Forelimb muscle (tissue), 1 donor: ENCODE data around the gene YBX2. TPM values are rescaled to one million over a fixed set of nuclear protein-coding genes. Genes with fewer than 3 reads are reported as not detected.
A peak's percentile ranks its signal among the peaks of the same experiment; 100 is the strongest.
"Not testable (repeated sequence)": the region's sequence is repeated elsewhere in the genome, so short reads cannot be mapped to it uniquely, and the experiment has no call there.

ENCODE experiments used
- DNase-seq: peaks from one replicate; pipeline ENCODE4 v3.0.0-alpha.2; 2013; ENCODE audit warnings: low read depth
- polyA plus RNA-seq: library from polyadenylated mRNA; unstranded; fragments of 120-200 nt; gene quantifications from one replicate; pipeline ENCODE4 v1.2.1, GENCODE V29; 2013; ENCODE audit not compliant: insufficient read length

Gene YBX2
- 2.4 TPM for polyA plus RNA-seq

- DNase-seq: no peak
Observed at GRCh38 chr17:7294614-7295153, at the start of gene YBX2. Gene YBX2 (minus strand): TSS chr17:7294639. CDS start chr17:7294500, 139 bp downstream.

- no peak for DNase-seq
Observed at GRCh38 chr17:7343250-7343649, 48.8 kb upstream of the YBX2 start.

- DNase-seq: no peak
Observed at GRCh38 chr17:7341842-7342241, 47.4 kb upstream of the YBX2 start.

GRCh38 chr17:7340179-7340578, 45.7 kb upstream of the YBX2 start:
- DNase-seq: no peak

- DNase-seq: not testable (repeated sequence)
Observed at GRCh38 chr17:7337600-7337999, 43.2 kb upstream of the YBX2 start.

- DNase-seq: no peak
Observed at GRCh38 chr17:7336240-7337175, 42.1 kb upstream of the YBX2 start, which contains the start of gene ACAP1. Gene ACAP1 (plus strand): TSS chr17:7336529. CDS start chr17:7336735, 206 bp downstream.

GRCh38 chr17:7335765-7336164, 41.3 kb upstream of the YBX2 start:
- not testable (repeated sequence) for DNase-seq

GRCh38 chr17:7334938-7335538, 40.6 kb upstream of the YBX2 start:
- DNase-seq: no peak

GRCh38 chr17:7332600-7333069, 38.2 kb upstream of the YBX2 start:
- DNase-seq: not testable (repeated sequence)

GRCh38 chr17:7332111-7332510, 37.7 kb upstream of the YBX2 start:
- no peak for DNase-seq

- DNase-seq: no peak
Observed at GRCh38 chr17:7330638-7331015, 36.2 kb upstream of the YBX2 start.

- DNase-seq: peak; percentile 71
Observed at GRCh38 chr17:7329997-7330637, 35.7 kb upstream of the YBX2 start.

GRCh38 chr17:7329374-7329996, 35.0 kb upstream of the YBX2 start:
- peak; percentile 97 for DNase-seq

- DNase-seq: no peak
Observed at GRCh38 chr17:7328840-7329373, 34.5 kb upstream of the YBX2 start, which contains the start of gene NEURL4. Gene NEURL4 (minus strand): TSS chr17:7329335. CDS start chr17:7329312, 23 bp downstream.

GRCh38 chr17:7328009-7328408, 33.6 kb upstream of the YBX2 start:
- DNase-seq: no peak

GRCh38 chr17:7327501-7327900, 33.1 kb upstream of the YBX2 start:
- DNase-seq: no peak

- no peak for DNase-seq
Observed at GRCh38 chr17:7327056-7327455, 32.6 kb upstream of the YBX2 start.

GRCh38 chr17:7326186-7326585, 31.7 kb upstream of the YBX2 start:
- DNase-seq: no peak

GRCh38 chr17:7325031-7325528, 30.6 kb upstream of the YBX2 start:
- DNase-seq: no peak

- no peak for DNase-seq
Observed at GRCh38 chr17:7324438-7324779, 30.0 kb upstream of the YBX2 start.
